Measurements from ENCODE around the gene AK9. TPM values are rescaled to one million over a fixed set of nuclear protein-coding genes. Genes with fewer than 3 reads are reported as not detected.

AK9 gene
- total and polyA plus RNA-seq, 2 experiments from 2014 or later, result 10.1 to 15.2 TPM

DNA sequence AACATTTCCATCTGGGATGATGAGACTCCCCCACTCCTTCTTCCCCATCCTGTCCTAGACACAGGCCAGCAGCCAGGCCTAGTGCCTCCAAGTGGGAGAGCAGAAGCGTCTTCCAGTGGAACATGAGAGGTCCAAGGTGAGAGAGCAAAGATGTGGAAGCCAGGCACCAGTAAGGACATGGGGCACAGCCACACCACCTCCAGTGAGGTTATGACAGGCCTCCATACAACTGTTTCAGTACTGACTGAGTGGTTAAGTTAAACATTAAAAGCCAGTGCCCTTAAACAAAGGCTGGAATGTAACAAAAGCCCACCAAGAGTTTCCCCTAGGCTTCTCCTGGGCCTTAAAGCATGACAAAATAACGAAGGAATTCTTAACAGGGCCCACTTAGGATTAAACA is 213.3 kb downstream of the AK9 start:
- H2AFZ ChIP-seq, result no peak overlapping the region
- H3K27ac ChIP-seq, result peak overlapping the region; percentile 58
- no peaks in the 10 kb centered on the region for H3K9me2 ChIP-seq (replicated peaks; ENCODE audit: insufficient read depth)
- H3K4me2 ChIP-seq, result peak overlapping the region; percentile 81
- H3K9me3 ChIP-seq (ENCODE audit: low read depth), result no peaks in the 10 kb centered on the region
- H3K36me3 ChIP-seq (replicated peaks; ENCODE audit: insufficient read depth, low read depth), result no peaks in the 10 kb centered on the region
- H3K4me3 ChIP-seq, result no peak overlapping the region
- H3K27me3 ChIP-seq, result no peaks in the 10 kb centered on the region
- H3K4me1 ChIP-seq (ENCODE audit: insufficient read depth), result peaks cover 41% of the 10 kb centered on the region
- peaks cover 71% of the 10 kb centered on the region for H3K79me2 ChIP-seq
- 24% methylated on average over 2 of the region's 2 CpGs for WGBS (ENCODE audit: low lambda C conversion rate, missing lambda C conversion rate)
- DNase-seq (ENCODE audit: low spot score), result no peak
- H4K20me1 ChIP-seq (ENCODE audit: insufficient read depth, poor library complexity, severe bottlenecking), result no peaks in the 10 kb centered on the region
- TF ChIP-seq EZH2 (IDR thresholded peaks at IDR 0.05; ENCODE audit: borderline replicate concordance), result no peak
- TF ChIP-seq CTCF (IDR thresholded peaks at IDR 0.05; ENCODE audit: poor library complexity), result no peak
- no peak for TF ChIP-seq EZH2phosphoT487 (IDR thresholded peaks at IDR 0.05; ENCODE audit: low read depth, severe bottlenecking, unreplicated experiment)

DNA sequence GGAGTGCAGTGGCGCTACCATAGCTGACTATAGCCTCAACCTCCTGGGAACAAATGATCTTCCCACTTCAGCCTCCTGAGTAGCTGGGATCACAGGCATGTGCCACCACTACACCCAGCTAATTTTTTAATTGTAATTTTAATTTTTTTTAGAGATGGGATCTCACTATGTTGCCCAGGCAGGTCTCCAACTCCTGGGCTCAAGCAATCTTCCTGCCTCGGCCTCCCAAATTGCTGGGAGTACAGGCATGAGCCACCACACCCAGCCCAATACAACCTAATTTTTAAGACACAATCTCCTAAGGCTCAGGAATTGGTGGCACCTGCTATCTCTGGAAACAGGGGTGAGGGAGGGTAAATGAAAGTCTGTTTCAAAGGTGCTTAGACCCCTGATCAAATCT is 213.8 kb downstream of the AK9 start:
- 96% methylated on average over 2 of the region's 2 CpGs for WGBS (ENCODE audit: low lambda C conversion rate, missing lambda C conversion rate)
- no peaks in the 10 kb centered on the region for H3K36me3 ChIP-seq (replicated peaks; ENCODE audit: insufficient read depth, low read depth)
- H3K9me3 ChIP-seq (ENCODE audit: low read depth), result no peaks in the 10 kb centered on the region
- H3K4me1 ChIP-seq (ENCODE audit: insufficient read depth), result peaks cover 40% of the 10 kb centered on the region
- no peak for TF ChIP-seq CTCF (IDR thresholded peaks at IDR 0.05; ENCODE audit: poor library complexity)
- TF ChIP-seq EZH2 (IDR thresholded peaks at IDR 0.05; ENCODE audit: borderline replicate concordance), result no peak
- TF ChIP-seq EZH2phosphoT487 (IDR thresholded peaks at IDR 0.05; ENCODE audit: low read depth, severe bottlenecking, unreplicated experiment), result no peak
- no peak overlapping the region for H2AFZ ChIP-seq
- H3K4me2 ChIP-seq, result peak overlapping the region; percentile 81
- H3K27me3 ChIP-seq, result no peaks in the 10 kb centered on the region
- peaks cover 71% of the 10 kb centered on the region for H3K79me2 ChIP-seq
- H3K27ac ChIP-seq, result peak overlapping the region; percentile 58
- H4K20me1 ChIP-seq (ENCODE audit: insufficient read depth, poor library complexity, severe bottlenecking), result no peaks in the 10 kb centered on the region
- DNase-seq (ENCODE audit: low spot score), result no peak
- H3K4me3 ChIP-seq, result no peak overlapping the region
- no peaks in the 10 kb centered on the region for H3K9me2 ChIP-seq (replicated peaks; ENCODE audit: insufficient read depth)

DNA sequence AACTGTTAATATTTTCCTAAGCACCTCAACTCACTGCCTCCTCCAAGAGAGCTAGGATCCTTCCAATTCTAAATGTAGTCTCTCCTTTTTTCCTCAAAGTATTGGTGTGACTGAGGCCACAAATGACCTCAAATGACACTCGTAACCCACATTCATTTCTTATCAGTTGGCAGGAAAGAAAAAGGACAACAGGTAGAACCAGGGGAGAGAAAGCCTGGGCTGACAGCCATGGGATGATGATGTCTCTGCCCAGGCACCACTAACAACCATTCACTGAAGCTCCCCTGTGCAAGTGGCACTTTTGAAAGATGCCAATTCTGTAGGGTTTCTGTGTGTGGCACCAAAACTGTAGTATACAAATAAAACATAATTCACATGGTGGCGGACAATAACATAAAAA is 215.4 kb downstream of the AK9 start:
- 94% methylated on average over 2 of the region's 2 CpGs for WGBS (ENCODE audit: low lambda C conversion rate, missing lambda C conversion rate)
- no peaks in the 10 kb centered on the region for H3K9me3 ChIP-seq (ENCODE audit: low read depth)
- no peak overlapping the region for H3K4me3 ChIP-seq
- H3K27me3 ChIP-seq, result no peaks in the 10 kb centered on the region
- H3K4me2 ChIP-seq, result no peak overlapping the region
- H3K9me2 ChIP-seq (replicated peaks; ENCODE audit: insufficient read depth), result no peaks in the 10 kb centered on the region
- H2AFZ ChIP-seq, result no peak overlapping the region
- peaks cover 55% of the 10 kb centered on the region for H3K79me2 ChIP-seq
- peaks cover 28% of the 10 kb centered on the region for H3K4me1 ChIP-seq (ENCODE audit: insufficient read depth)
- H4K20me1 ChIP-seq (ENCODE audit: insufficient read depth, poor library complexity, severe bottlenecking), result no peaks in the 10 kb centered on the region
- TF ChIP-seq CTCF (IDR thresholded peaks at IDR 0.05; ENCODE audit: poor library complexity) (no peak), EZH2phosphoT487 (IDR thresholded peaks at IDR 0.05; ENCODE audit: low read depth, severe bottlenecking, unreplicated experiment) (no peak), EZH2 (IDR thresholded peaks at IDR 0.05; ENCODE audit: borderline replicate concordance) (no peak)
- H3K36me3 ChIP-seq (replicated peaks; ENCODE audit: insufficient read depth, low read depth), result no peaks in the 10 kb centered on the region
- DNase-seq (ENCODE audit: low spot score), result no peak
- H3K27ac ChIP-seq, result no peak overlapping the region

GRCh38 chr6:109474995-109475394 is 216.0 kb downstream of the AK9 start:
- Histone ChIP-seq H3K27ac (no peak overlapping the region), H4K20me1 (ENCODE audit: insufficient read depth, poor library complexity, severe bottlenecking) (no peaks in the 10 kb centered on the region), H3K4me3 (no peak overlapping the region), H3K36me3 (replicated peaks; ENCODE audit: insufficient read depth, low read depth) (no peaks in the 10 kb centered on the region), H3K4me1 (ENCODE audit: insufficient read depth) (peaks cover 21% of the 10 kb centered on the region), H3K9me3 (ENCODE audit: low read depth) (no peaks in the 10 kb centered on the region), H3K4me2 (no peak overlapping the region), H3K27me3 (no peaks in the 10 kb centered on the region), H3K79me2 (peaks cover 49% of the 10 kb centered on the region), H3K9me2 (replicated peaks; ENCODE audit: insufficient read depth) (no peaks in the 10 kb centered on the region), H2AFZ (no peak overlapping the region)
- no peak for TF ChIP-seq CTCF (IDR thresholded peaks at IDR 0.05; ENCODE audit: poor library complexity)
- 79% methylated on average over 4 of the region's 4 CpGs for WGBS (ENCODE audit: low lambda C conversion rate, missing lambda C conversion rate)
- DNase-seq (ENCODE audit: low spot score), result no peak

Measured in hepatocyte (in vitro differentiated cells).